ENCODE results near the gene DPH5.
"Not testable (repeated sequence)": the region's sequence is repeated elsewhere in the genome, so short reads cannot be mapped to it uniquely, and the experiment has no call there.

The DPH5 gene

GRCh38 chr1:100952104-100952745 is 73.4 kb downstream of the DPH5 start:
- no peak for TF ChIP-seq CTCF (IDR thresholded peaks at IDR 0.05; ENCODE audit: low read depth, low read length)
- DNase-seq (ENCODE audit: extremely low read depth, low read depth), result no peak

- TF ChIP-seq CTCF (IDR thresholded peaks at IDR 0.05; ENCODE audit: low read depth, low read length), result no peak
- DNase-seq (ENCODE audit: extremely low read depth, low read depth), result no peak
These were observed 74.8 kb downstream of the DPH5 start for GRCh38 chr1:100950781-100951180.

GRCh38 chr1:100950337-100950736 is 75.2 kb downstream of the DPH5 start:
- no peak for DNase-seq (ENCODE audit: extremely low read depth, low read depth)
- TF ChIP-seq CTCF (IDR thresholded peaks at IDR 0.05; ENCODE audit: low read depth, low read length), result no peak

- not testable (repeated sequence) for DNase-seq (ENCODE audit: extremely low read depth, low read depth)
These were observed 75.9 kb downstream of the DPH5 start for GRCh38 chr1:100949515-100950158.

GRCh38 chr1:100948721-100949405 is 76.7 kb downstream of the DPH5 start:
- not testable (repeated sequence) for DNase-seq (ENCODE audit: extremely low read depth, low read depth)

- not testable (repeated sequence) for DNase-seq (ENCODE audit: extremely low read depth, low read depth)
These were observed 77.8 kb downstream of the DPH5 start for GRCh38 chr1:100947816-100948215.

- DNase-seq (ENCODE audit: extremely low read depth, low read depth), result not testable (repeated sequence)
These were observed 79.5 kb downstream of the DPH5 start for GRCh38 chr1:100946064-100946463.

- TF ChIP-seq CTCF (IDR thresholded peaks at IDR 0.05; ENCODE audit: low read depth, low read length), result no peak
- DNase-seq (ENCODE audit: extremely low read depth, low read depth), result no peak
These were observed 82.1 kb downstream of the DPH5 start for GRCh38 chr1:100943533-100943932.

- no peak for DNase-seq (ENCODE audit: extremely low read depth, low read depth)
- no peak for TF ChIP-seq CTCF (IDR thresholded peaks at IDR 0.05; ENCODE audit: low read depth, low read length)
These were observed 83.1 kb downstream of the DPH5 start for GRCh38 chr1:100942304-100943046.
